Epithelial cell of proximal tubule (primary cell): ENCODE results near the gene MCEE. TPM values are rescaled to one million over a fixed set of nuclear protein-coding genes. Genes with fewer than 3 reads are reported as not detected.
"Not testable (repeated sequence)": the region's sequence is repeated elsewhere in the genome, so short reads cannot be mapped to it uniquely, and the experiment has no call there.

Experiments used
- DNase-seq: peaks from one replicate; pipeline ENCODE4 v3.0.0-alpha.2; 2011; ENCODE audit warnings: low read depth
- H3K4me3 ChIP-seq: 2 replicates; pipeline ENCODE4 v1.5.1; 2011; ENCODE audit warnings: low read depth, mild to moderate bottlenecking, low read length
- total RNA-seq: library from RNA; depleted of rRNA; stranded (reverse); fragments of >200 nt; gene quantifications from 2 replicates; pipeline ENCODE4 v1.2.3, GENCODE V29; 2015
- TF ChIP-seq, protein P1 (sequence below): conservative IDR thresholded peaks from 2 replicates; pipeline ENCODE4 v1.5.1; 2012; ENCODE audit warnings: low read depth, mild to moderate bottlenecking, low read length

Gene MCEE
- total RNA-seq, 1 donor from 2014 or later, result 2.4 TPM

GRCh38 chr2:71148506-71149063 is 18.6 kb upstream of the MCEE start:
- DNase-seq, result no peak
- H3K4me3 ChIP-seq, result no peak overlapping the region
- TF ChIP-seq, protein P1, sequence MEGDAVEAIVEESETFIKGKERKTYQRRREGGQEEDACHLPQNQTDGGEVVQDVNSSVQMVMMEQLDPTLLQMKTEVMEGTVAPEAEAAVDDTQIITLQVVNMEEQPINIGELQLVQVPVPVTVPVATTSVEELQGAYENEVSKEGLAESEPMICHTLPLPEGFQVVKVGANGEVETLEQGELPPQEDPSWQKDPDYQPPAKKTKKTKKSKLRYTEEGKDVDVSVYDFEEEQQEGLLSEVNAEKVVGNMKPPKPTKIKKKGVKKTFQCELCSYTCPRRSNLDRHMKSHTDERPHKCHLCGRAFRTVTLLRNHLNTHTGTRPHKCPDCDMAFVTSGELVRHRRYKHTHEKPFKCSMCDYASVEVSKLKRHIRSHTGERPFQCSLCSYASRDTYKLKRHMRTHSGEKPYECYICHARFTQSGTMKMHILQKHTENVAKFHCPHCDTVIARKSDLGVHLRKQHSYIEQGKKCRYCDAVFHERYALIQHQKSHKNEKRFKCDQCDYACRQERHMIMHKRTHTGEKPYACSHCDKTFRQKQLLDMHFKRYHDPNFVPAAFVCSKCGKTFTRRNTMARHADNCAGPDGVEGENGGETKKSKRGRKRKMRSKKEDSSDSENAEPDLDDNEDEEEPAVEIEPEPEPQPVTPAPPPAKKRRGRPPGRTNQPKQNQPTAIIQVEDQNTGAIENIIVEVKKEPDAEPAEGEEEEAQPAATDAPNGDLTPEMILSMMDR, result no peak

- H3K4me3 ChIP-seq, result no peak overlapping the region
- DNase-seq, result no peak
- TF ChIP-seq, protein P1, result no peak
Observed at GRCh38 chr2:71143782-71144181, 13.8 kb upstream of the MCEE start.

- DNase-seq, result no peak
- TF ChIP-seq, protein P1, result no peak
- no peak overlapping the region for H3K4me3 ChIP-seq
Observed at GRCh38 chr2:71136174-71136573, 6.1 kb upstream of the MCEE start.

DNA sequence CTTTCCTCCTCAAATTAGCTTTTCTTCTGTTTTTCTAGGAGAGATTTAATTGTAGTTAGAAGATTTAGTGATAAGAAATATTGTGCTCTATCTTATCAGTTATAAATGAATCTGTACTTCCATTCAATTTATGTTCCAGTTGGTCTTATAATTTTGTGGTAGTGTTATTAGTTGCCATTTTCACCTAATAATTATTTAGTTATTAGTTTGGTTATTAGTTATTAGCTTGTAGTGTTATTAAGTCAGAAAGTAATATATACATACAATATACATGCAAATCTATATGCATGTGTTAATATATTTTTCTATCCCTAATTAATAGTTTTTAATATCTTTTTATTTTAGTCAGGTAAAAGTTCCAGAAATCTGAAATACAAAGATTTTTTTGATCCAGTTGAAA is 3.6 kb upstream of the MCEE start:
- TF ChIP-seq, protein P1, result no peak
- H3K4me3 ChIP-seq, result no peak overlapping the region
- DNase-seq, result no peak

DNA sequence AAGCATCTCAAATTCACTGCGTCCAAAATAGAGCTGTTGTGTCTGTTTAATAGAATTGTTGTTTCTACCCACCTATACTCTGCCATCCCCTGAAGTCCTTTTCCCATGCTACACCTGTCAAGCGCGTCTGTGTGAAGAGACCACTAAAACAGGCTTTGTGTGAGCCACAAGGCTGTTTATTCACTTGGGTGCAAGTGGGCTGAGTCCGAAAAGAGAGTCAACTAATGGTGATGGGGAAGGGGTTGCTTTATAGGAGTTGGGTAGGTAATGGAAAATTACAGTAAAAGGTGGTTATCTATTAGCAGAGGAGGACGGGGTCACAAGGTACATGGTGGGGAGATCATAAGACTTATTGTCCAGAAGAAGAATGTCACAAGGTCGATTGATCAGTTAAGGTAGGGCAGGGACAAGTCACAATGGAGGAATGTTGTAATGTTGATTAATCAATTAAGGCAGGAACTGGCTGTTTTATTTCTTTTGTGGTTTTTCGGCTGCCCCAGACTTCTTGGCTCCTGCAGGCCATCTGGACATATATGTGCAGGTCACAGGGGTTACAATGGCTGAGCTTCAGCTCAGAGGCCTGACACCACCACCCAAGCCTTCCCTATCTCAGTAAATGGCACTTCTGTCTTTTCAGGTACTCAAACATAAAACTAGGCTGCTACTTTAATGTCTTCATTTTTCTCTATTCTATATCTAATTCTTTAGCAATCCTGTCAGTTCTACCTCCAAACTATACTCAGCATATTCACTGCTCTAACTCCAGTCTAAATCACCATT is 1.5 kb upstream of the MCEE start:
- H3K4me3 ChIP-seq, result peak overlapping the region; percentile 96
- not testable (repeated sequence) for DNase-seq

GRCh38 chr2:71130905-71131244 is 846 bp upstream of the MCEE start:
- DNase-seq, result no peak
- TF ChIP-seq, protein P1, result no peak
- peak overlapping the region; percentile 96 for H3K4me3 ChIP-seq

GRCh38 chr2:71129902-71130151 is 202 bp downstream of the MCEE start:
- TF ChIP-seq, protein P1, result no peak
- H3K4me3 ChIP-seq, result peak overlapping the region; percentile 96
- no peak for DNase-seq
